Measurements from ENCODE around the gene VGLL4.
A peak's percentile ranks its signal among the peaks of the same experiment; 100 is the strongest.

The VGLL4 gene

DNA sequence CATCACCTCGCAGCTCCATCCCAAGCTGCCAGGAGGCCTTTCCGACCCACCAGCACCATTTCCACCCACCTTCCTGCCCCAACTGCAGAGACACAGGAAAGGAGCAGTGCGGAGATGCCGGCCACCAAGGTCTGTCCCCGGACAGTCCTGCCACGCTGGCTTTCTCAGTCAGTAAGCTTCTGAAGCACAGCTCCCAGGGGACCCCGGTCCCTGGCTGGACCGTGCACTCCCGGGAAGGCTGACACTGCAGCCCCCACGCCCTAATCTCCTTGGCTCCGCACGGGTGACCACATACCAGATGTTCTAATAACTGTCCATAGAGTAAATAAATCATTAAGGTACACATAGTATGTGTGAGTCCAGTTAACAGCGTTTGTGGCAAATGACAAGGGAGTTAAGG lies 73.5 kb downstream of the VGLL4 start:
- H3K9me3 ChIP-seq (ENCODE audit: control insufficient read depth, low read length): no peaks in the 10 kb centered on the region
- H3K27me3 ChIP-seq (ENCODE audit: control insufficient read depth, insufficient read depth, low read length): no peaks in the 10 kb centered on the region
- peak overlapping the region; percentile 68 for H3K27ac ChIP-seq
- H3K79me2 ChIP-seq: peaks cover 64% of the 10 kb centered on the region
- no peak overlapping the region for H3K4me3 ChIP-seq (ENCODE audit: low read depth, low read length)
- no peaks in the 10 kb centered on the region for H3K36me3 ChIP-seq (ENCODE audit: control insufficient read depth, insufficient read depth, low read length)
- peaks cover 3% of the 10 kb centered on the region for H3K4me1 ChIP-seq
- TF ChIP-seq, protein P1, sequence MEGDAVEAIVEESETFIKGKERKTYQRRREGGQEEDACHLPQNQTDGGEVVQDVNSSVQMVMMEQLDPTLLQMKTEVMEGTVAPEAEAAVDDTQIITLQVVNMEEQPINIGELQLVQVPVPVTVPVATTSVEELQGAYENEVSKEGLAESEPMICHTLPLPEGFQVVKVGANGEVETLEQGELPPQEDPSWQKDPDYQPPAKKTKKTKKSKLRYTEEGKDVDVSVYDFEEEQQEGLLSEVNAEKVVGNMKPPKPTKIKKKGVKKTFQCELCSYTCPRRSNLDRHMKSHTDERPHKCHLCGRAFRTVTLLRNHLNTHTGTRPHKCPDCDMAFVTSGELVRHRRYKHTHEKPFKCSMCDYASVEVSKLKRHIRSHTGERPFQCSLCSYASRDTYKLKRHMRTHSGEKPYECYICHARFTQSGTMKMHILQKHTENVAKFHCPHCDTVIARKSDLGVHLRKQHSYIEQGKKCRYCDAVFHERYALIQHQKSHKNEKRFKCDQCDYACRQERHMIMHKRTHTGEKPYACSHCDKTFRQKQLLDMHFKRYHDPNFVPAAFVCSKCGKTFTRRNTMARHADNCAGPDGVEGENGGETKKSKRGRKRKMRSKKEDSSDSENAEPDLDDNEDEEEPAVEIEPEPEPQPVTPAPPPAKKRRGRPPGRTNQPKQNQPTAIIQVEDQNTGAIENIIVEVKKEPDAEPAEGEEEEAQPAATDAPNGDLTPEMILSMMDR (IDR thresholded peaks at IDR 0.05): no peak
- H3K9ac ChIP-seq: no peak overlapping the region
- H3K4me2 ChIP-seq (ENCODE audit: low read length): no peak overlapping the region
- H2AFZ ChIP-seq: no peak overlapping the region

- H3K4me2 ChIP-seq (ENCODE audit: low read length): no peak overlapping the region
- peak overlapping the region; percentile 78 for H3K27ac ChIP-seq
- no peaks in the 10 kb centered on the region for H3K36me3 ChIP-seq (ENCODE audit: control insufficient read depth, insufficient read depth, low read length)
- H3K4me3 ChIP-seq (ENCODE audit: low read depth, low read length): no peak overlapping the region
- peaks cover 3% of the 10 kb centered on the region for H3K4me1 ChIP-seq
- no peaks in the 10 kb centered on the region for H3K9me3 ChIP-seq (ENCODE audit: control insufficient read depth, low read length)
- no peak overlapping the region for H3K9ac ChIP-seq
- no peak overlapping the region for H2AFZ ChIP-seq
- no peaks in the 10 kb centered on the region for H3K27me3 ChIP-seq (ENCODE audit: control insufficient read depth, insufficient read depth, low read length)
- TF ChIP-seq, protein P1 (IDR thresholded peaks at IDR 0.05): no peak
- H3K79me2 ChIP-seq: peaks cover 63% of the 10 kb centered on the region
Measured at GRCh38 chr3:11569156-11569741, 74.5 kb downstream of the VGLL4 start.

- TF ChIP-seq, protein P1 (IDR thresholded peaks at IDR 0.05): no peak
- Histone ChIP-seq H3K27ac (peak overlapping the region; percentile 78), H3K36me3 (ENCODE audit: control insufficient read depth, insufficient read depth, low read length) (no peaks in the 10 kb centered on the region), H3K4me1 (peaks cover 3% of the 10 kb centered on the region), H3K9ac (no peak overlapping the region), H2AFZ (no peak overlapping the region), H3K79me2 (peaks cover 60% of the 10 kb centered on the region), H3K4me3 (ENCODE audit: low read depth, low read length) (no peak overlapping the region), H3K27me3 (ENCODE audit: control insufficient read depth, insufficient read depth, low read length) (no peaks in the 10 kb centered on the region), H3K4me2 (ENCODE audit: low read length) (no peak overlapping the region), H3K9me3 (ENCODE audit: control insufficient read depth, low read length) (no peaks in the 10 kb centered on the region)
Measured at GRCh38 chr3:11568503-11569155, 75.1 kb downstream of the VGLL4 start.

- Histone ChIP-seq H3K9me3 (ENCODE audit: control insufficient read depth, low read length) (no peaks in the 10 kb centered on the region), H3K27me3 (ENCODE audit: control insufficient read depth, insufficient read depth, low read length) (no peaks in the 10 kb centered on the region), H2AFZ (no peak overlapping the region), H3K36me3 (ENCODE audit: control insufficient read depth, insufficient read depth, low read length) (no peaks in the 10 kb centered on the region), H3K27ac (peak overlapping the region; percentile 78), H3K4me1 (peaks cover 3% of the 10 kb centered on the region), H3K79me2 (peaks cover 54% of the 10 kb centered on the region), H3K4me2 (ENCODE audit: low read length) (no peak overlapping the region), H3K9ac (no peak overlapping the region), H3K4me3 (ENCODE audit: low read depth, low read length) (no peak overlapping the region)
- TF ChIP-seq, protein P1 (IDR thresholded peaks at IDR 0.05): no peak
Measured at GRCh38 chr3:11567516-11568467, 75.9 kb downstream of the VGLL4 start.
